Activated naive CD8-positive, alpha-beta T cell treated with anti-CD3 and anti-CD28 coated beads for 36 hours (primary cell): ENCODE measurements around the gene RPL10A. TPM values are rescaled to one million over a fixed set of nuclear protein-coding genes. Genes with fewer than 3 reads are reported as not detected.
"Not testable (repeated sequence)": the region's sequence is repeated elsewhere in the genome, so short reads cannot be mapped to it uniquely, and the experiment has no call there.

Experiments used
- DNase-seq: peaks from one replicate; pipeline ENCODE4 v3.0.0; 2021
- H3K27ac Mint-ChIP-seq: one replicate; pipeline ENCODE4 v1.8.0; 2022; ENCODE audit warnings: mild to moderate bottlenecking, moderate library complexity, mixed read lengths
- H3K27me3 Mint-ChIP-seq: one replicate; pipeline ENCODE4 v1.8.0; 2022; ENCODE audit warnings: mild to moderate bottlenecking, mixed read lengths
- H3K36me3 Mint-ChIP-seq: one replicate; pipeline ENCODE4 v1.8.0; 2021; ENCODE audit warnings: mild to moderate bottlenecking, mixed read lengths
- H3K4me1 Mint-ChIP-seq: one replicate; pipeline ENCODE4 v1.8.0; 2021; ENCODE audit warnings: mixed read lengths
- H3K4me3 Mint-ChIP-seq: one replicate; pipeline ENCODE4 v1.8.0; 2022; ENCODE audit warnings: mild to moderate bottlenecking, moderate library complexity, mixed read lengths
- H3K9me3 Mint-ChIP-seq: one replicate; pipeline ENCODE4 v1.8.0; 2022; ENCODE audit warnings: mixed read lengths
- total RNA-seq, 2 experiments: library from RNA; stranded (reverse); gene quantifications; one replicate each; pipeline ENCODE4 v1.2.3, GENCODE V29; 2021

Gene RPL10A
- 1,000 to 10,000 TPM; 2,227 to 2,291 TPM for total RNA-seq

DNA sequence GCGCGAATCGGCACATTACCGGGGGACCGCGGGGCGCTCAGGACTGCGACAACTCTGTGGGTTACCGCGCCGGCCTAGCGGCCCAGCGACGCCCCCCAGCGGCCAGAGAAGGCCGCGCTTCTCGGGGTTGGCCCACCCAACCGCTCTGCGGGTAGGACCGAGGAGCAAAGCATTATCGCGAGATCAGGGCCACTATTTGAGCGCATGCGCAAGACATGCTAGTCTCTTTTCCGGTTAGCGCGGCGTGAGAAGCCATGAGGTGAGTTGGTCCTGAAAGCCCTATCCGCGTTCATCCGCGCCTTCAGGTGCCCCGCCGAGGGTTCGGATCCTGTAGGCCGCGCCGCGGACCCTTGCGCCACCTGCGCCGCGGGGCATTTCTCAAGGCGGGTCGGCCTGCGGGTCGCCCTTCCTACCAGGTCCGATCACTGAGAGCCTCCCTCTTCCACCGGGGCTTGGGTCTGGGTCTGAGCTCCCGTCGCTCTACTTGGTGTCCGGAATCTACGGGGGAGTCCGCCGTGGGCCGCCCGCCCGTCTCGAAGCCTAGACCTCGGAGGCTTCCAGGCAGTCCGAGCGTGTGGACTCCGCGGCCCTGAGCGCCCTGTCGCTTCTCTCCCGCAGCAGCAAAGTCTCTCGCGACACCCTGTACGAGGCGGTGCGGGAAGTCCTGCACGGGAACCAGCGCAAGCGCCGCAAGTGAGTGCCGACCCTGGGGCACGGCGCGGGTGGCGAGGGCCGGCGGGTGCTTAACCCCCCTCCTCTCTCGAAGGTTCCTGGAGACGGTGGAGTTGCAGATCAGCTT, at the start of gene RPL10A:
Gene RPL10A, plus strand, starts transcription at position 221 of the 799 bp plus-strand sequence. Its CDS starts 34 bp downstream, at position 255.
- Mint-ChIP-seq H3K36me3 (peaks cover 70% of the 10 kb centered on the region), H3K27ac (peak within 1 kb of the TSS; percentile 97), H3K9me3 (peaks cover 1% of the 10 kb centered on the region), H3K4me3 (peak within 1 kb of the TSS; percentile 98), H3K4me1 (peaks cover 40% of the 10 kb centered on the region), H3K27me3 (peaks cover 19% of the 10 kb centered on the region)
- DNase-seq: peak; percentile 94

DNA sequence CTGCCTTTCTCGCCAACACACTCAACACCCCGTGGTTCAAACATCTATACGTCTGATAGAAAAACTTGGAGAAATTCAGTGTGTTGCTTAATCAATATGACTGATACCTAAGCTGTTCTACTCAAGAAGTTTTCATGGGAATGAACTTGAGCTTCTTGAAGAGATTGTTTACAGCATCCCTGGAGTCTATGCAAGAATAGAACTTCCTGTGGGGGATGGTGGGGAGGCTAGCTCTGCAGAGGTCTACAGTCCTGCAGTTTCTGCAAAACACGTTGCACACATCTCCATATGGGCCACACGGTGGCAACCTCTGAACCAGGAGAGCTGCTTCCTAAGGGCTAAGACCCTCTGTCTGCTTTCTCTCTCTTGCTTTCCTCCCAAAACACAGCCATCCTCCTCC, 48.8 kb upstream of the RPL10A start:
- DNase-seq: no peak
- Mint-ChIP-seq H3K36me3 (peaks cover 25% of the 10 kb centered on the region), H3K9me3 (no peaks in the 10 kb centered on the region), H3K4me1 (peaks cover 28% of the 10 kb centered on the region), H3K27me3 (no peaks in the 10 kb centered on the region), H3K27ac (peak overlapping the region; percentile 10), H3K4me3 (no peak overlapping the region)

DNA sequence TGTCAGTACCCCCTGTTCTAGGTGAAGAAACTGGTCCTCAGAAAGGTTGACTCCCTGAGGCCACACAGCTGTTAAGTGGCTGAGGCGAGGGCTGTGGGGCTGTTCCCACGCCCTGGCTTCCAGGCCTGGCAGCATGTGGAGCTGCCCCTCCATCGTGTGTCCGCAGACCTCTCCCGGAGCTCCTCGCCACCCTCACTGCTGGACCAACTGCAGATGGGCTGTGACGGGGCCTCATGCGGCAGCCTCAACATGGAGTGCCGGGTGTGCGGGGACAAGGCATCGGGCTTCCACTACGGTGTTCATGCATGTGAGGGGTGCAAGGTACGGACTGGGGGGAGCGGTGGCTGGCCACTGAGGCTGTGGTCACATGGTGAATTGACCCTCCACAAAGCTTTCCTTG, 48.2 kb upstream of the RPL10A start:
- Mint-ChIP-seq H3K27ac (no peak overlapping the region), H3K36me3 (peaks cover 27% of the 10 kb centered on the region), H3K9me3 (no peaks in the 10 kb centered on the region), H3K4me1 (peaks cover 26% of the 10 kb centered on the region), H3K4me3 (no peak overlapping the region), H3K27me3 (no peaks in the 10 kb centered on the region)
- no peak for DNase-seq

DNA sequence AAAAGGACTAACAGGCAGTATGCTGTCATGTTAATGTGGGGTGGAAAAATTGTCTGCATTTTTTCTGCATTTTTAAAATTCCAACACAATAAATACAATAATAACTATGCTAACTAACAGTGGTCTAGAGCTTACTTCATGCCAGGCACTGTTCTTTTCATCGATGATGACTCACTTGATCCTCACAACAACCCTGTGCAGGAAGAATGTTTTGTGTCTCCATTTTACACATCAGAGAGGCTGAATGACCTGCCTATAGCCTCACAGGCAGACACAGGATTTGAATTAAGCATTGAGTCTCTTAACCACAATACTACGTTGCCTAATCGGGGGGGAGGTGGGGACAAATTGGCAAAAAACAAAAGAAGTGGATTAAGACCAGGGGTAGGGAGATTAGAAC, 42.9 kb upstream of the RPL10A start:
- DNase-seq: no peak
- Mint-ChIP-seq H3K4me1 (no peaks in the 10 kb centered on the region), H3K36me3 (peaks cover 30% of the 10 kb centered on the region), H3K27ac (no peak overlapping the region), H3K9me3 (peaks cover 15% of the 10 kb centered on the region), H3K27me3 (no peaks in the 10 kb centered on the region), H3K4me3 (no peak overlapping the region)

DNA sequence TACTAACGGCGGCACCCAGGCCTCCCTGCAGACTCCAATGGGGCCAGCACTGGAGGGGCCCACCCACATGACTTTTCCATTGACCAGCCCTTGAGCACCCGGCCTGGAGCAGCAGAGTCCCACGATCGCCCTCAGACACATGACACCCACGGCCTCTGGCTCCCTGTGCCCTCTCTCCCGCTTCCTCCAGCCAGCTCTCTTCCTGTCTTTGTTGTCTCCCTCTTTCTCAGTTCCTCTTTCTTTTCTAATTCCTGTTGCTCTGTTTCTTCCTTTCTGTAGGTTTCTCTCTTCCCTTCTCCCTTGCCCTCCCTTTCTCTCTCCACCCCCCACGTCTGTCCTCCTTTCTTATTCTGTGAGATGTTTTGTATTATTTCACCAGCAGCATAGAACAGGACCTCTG, 42.1 kb upstream of the RPL10A start:
- Mint-ChIP-seq H3K27me3 (no peaks in the 10 kb centered on the region), H3K9me3 (peaks cover 15% of the 10 kb centered on the region), H3K4me1 (no peaks in the 10 kb centered on the region), H3K4me3 (no peak overlapping the region), H3K36me3 (peaks cover 29% of the 10 kb centered on the region), H3K27ac (peak overlapping the region; percentile 4)
- DNase-seq: no peak

DNA sequence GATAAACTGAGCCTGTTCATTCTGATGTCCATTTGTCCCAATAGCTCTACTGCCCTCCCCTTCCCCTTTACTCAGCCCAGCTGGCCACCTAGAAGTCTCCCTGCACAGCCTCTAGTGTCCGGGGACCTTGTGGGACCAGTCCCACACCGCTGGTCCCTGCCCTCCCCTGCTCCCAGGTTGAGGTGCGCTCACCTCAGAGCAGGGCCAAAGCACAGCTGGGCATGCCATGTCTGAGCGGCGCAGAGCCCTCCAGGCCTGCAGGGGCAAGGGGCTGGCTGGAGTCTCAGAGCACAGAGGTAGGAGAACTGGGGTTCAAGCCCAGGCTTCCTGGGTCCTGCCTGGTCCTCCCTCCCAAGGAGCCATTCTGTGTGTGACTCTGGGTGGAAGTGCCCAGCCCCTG, 40.8 kb upstream of the RPL10A start:
- peaks cover 29% of the 10 kb centered on the region for H3K36me3 Mint-ChIP-seq
- H3K4me1 Mint-ChIP-seq: no peaks in the 10 kb centered on the region
- no peak for DNase-seq
- no peaks in the 10 kb centered on the region for H3K27me3 Mint-ChIP-seq
- H3K27ac Mint-ChIP-seq: no peak overlapping the region
- H3K9me3 Mint-ChIP-seq: peaks cover 15% of the 10 kb centered on the region
- no peak overlapping the region for H3K4me3 Mint-ChIP-seq

DNA sequence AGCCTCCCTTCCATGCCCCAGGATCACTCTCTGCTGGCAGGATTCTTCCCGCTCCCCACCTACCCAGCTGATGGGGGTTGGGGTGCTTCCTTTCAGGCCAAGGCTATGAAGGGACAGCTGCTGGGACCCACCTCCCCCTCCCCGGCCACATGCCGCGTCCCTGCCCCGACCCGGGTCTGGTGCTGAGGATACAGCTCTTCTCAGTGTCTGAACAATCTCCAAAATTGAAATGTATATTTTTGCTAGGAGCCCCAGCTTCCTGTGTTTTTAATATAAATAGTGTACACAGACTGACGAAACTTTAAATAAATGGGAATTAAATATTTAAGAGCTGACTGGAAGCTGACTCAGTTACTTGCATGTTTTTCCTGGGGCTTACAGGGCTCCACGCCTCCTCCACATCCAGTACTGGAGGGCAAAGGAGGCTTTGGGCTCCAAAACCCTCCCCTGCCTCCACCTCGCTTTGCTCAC, 40.3 kb upstream of the RPL10A start:
- Mint-ChIP-seq H3K4me3 (no peak overlapping the region), H3K36me3 (peaks cover 29% of the 10 kb centered on the region), H3K4me1 (no peaks in the 10 kb centered on the region), H3K9me3 (peaks cover 15% of the 10 kb centered on the region), H3K27ac (no peak overlapping the region), H3K27me3 (no peaks in the 10 kb centered on the region)
- no peak for DNase-seq

DNA sequence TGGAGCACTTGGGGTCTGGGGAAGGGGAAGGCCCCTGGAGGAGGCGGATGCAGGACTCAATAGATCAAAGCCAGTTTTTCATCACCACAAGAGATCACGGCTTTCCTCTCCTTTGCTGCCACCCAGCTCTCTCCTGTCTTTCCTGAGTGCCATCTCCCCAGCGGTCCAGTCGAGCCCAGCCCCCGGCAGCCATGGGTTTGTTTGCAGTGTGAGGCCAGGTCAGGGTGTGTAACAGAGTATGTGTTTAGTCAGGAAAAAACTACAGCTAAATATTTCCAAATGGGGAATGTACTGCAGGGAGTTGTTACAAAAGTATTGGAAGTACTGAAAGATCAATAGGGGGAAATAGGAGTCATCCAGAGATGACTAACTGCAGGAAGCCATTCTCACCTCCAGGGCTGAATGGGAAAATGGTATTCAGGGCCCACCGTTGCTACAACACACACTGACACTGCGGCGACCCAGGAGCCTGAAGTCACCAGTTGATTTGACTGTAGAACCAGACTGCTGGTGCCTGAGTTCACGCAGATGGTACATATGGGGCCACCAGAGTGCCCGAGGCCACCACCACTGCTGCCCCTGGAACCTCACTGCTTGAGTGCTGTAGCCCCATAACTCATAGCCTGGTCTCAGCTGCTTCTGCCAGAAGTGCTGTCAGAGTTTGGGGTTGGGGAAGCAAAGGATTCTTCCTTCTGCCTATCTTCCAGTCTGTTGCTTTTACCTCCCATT, 39.6 kb upstream of the RPL10A start:
- DNase-seq: no peak
- no peak overlapping the region for H3K27ac Mint-ChIP-seq
- H3K36me3 Mint-ChIP-seq: peaks cover 29% of the 10 kb centered on the region
- no peaks in the 10 kb centered on the region for H3K27me3 Mint-ChIP-seq
- no peaks in the 10 kb centered on the region for H3K4me1 Mint-ChIP-seq
- peaks cover 15% of the 10 kb centered on the region for H3K9me3 Mint-ChIP-seq
- no peak overlapping the region for H3K4me3 Mint-ChIP-seq

DNA sequence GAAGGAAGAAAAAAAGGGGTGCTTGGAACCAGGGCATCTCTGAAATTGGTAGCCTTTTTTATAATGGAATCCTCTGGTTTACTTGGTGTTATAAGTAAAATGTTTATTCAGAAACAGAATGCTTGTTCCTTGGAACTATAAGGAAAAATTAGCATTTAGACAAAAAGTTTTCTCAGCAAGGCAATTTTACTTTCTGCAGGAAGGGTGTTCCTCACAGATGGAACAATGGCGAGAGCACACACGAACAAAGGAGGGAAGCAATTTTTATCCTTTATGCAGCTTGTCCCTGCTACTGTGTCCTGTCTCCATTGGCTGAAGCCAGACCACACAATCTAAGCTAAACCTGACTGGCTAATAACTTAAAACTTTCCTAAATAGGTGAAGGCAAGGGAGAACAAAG, 38.7 kb upstream of the RPL10A start:
- Mint-ChIP-seq H3K27me3 (no peaks in the 10 kb centered on the region), H3K27ac (no peak overlapping the region), H3K9me3 (peaks cover 15% of the 10 kb centered on the region), H3K36me3 (peaks cover 29% of the 10 kb centered on the region), H3K4me3 (no peak overlapping the region), H3K4me1 (no peaks in the 10 kb centered on the region)
- no peak for DNase-seq

DNA sequence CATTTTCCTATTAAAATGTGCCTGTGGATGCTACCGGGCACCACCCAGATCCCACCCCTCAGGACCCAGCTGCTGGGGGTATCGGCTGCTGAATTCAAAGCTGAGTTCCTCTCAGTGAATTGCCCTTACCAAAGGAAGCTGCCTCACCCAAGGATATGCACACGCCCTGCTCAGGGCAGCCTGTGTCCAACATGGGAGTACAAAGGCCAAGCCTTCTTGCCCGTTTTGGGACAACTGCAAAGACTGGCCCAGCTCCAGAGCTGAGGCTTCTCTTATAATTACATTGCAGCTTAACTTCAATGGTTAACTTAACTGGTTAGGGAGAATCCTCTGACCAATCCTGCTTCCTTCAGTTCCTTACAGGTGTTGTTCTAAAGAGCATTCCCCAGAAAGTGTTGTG, 35.9 kb upstream of the RPL10A start:
- Mint-ChIP-seq H3K4me3 (no peak overlapping the region), H3K9me3 (peaks cover 15% of the 10 kb centered on the region), H3K36me3 (peaks cover 17% of the 10 kb centered on the region), H3K27ac (no peak overlapping the region), H3K4me1 (no peaks in the 10 kb centered on the region), H3K27me3 (no peaks in the 10 kb centered on the region)
- no peak for DNase-seq

DNA sequence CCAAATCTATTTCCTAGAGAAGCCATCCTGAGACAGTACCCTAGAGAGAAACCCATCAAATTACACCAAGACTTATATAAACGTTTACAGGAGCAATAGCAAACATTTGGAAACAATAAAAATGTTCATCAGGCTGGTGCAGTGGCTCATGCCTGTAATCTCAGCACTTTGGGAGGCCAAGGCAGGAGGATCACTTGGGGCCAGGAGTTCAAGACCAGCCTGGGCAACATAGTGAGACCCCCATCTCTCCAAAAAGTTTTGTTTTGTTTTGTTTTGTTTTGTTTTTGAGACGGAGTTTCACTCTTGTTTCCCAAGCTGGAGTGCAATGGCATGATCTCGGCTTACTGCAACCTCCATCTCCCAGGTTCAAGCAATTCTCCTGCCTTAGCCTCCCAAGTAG, 35.5 kb upstream of the RPL10A start:
- Mint-ChIP-seq H3K9me3 (peaks cover 15% of the 10 kb centered on the region), H3K36me3 (peaks cover 17% of the 10 kb centered on the region)
- H3K4me1 Mint-ChIP-seq, H3K4me3 Mint-ChIP-seq, H3K27ac Mint-ChIP-seq, DNase-seq, H3K27me3 Mint-ChIP-seq: not testable (repeated sequence)

DNA sequence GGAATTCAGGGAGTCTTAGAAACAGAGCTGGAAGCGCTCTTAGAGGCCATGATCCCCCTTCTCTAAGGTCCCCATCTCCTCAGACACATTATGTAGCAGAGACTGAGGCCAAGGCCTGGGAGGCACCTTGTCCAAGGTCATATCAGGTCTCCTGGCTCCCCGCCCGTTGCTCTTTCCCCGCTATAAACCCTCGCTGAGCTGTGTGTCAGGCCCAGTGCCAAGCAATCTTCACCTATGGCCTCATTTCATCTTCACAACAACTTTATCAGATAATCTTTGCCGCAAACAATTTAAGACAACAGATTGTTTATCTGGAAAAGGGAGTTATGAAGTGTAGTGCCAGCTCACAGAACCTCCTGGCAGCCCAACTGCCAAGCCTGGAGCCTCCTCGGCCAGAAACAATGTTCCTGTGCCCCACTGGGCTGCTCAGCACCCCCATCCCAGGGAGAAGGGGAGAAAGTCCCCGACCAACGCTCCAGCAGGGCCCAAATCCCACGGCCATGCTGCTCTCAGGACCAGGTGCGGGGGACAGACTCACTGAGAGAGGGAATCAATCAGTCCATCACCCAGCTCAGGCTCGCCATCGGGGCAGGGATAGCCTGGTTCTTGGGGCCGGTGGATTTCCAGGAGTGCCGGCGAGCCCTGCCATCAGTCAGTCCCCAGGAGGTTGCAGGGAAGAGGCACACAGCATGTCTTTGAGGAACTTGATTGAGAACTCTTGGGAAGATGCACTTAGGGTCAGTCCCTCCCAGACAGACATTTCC, 32.9 kb upstream of the RPL10A start:
- Mint-ChIP-seq H3K27me3 (no peaks in the 10 kb centered on the region), H3K4me1 (no peaks in the 10 kb centered on the region), H3K27ac (no peak overlapping the region), H3K9me3 (no peaks in the 10 kb centered on the region), H3K36me3 (no peaks in the 10 kb centered on the region), H3K4me3 (no peak overlapping the region)
- DNase-seq: no peak

DNA sequence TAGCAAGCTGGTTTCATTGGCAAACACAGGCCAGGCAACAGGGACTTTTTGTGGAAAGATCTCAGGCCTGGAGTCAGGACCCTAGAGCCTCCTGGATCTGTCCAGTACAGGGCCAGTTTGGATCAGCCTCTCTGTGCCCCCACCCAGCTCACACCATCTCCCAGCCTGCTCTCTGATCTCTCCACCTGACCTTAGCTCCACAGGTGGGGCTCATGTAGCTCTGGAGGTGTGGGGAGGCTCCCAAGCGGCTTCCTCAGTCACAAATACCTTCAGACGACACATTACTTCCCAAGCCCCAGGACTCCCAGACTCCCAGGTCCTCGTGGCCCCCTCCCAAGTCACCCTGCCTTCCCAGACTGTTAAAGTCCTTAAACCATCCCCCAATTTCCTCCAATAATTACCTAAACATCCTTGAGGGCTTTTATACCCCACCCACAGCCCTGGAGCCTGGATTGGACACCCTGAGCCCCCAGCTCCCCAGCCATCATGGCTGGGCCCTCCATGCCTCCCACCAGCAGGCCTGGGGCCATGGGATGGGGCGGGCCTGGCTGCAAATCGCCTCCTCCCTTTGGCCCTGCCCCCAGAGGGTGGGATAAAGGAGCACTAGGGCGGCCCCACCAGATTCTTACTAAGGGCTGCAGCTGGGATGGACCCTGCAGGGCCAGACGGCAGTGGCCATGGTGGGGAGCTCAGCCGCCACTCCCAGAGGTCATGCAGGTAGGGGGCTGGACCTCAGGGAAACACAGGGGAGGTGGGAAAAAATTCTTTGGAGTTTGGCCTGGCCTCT, 31.9 kb upstream of the RPL10A start:
- H3K4me3 Mint-ChIP-seq: no peak overlapping the region
- H3K36me3 Mint-ChIP-seq: no peaks in the 10 kb centered on the region
- no peak overlapping the region for H3K27ac Mint-ChIP-seq
- no peaks in the 10 kb centered on the region for H3K9me3 Mint-ChIP-seq
- DNase-seq: no peak
- H3K4me1 Mint-ChIP-seq: no peaks in the 10 kb centered on the region
- no peaks in the 10 kb centered on the region for H3K27me3 Mint-ChIP-seq

DNA sequence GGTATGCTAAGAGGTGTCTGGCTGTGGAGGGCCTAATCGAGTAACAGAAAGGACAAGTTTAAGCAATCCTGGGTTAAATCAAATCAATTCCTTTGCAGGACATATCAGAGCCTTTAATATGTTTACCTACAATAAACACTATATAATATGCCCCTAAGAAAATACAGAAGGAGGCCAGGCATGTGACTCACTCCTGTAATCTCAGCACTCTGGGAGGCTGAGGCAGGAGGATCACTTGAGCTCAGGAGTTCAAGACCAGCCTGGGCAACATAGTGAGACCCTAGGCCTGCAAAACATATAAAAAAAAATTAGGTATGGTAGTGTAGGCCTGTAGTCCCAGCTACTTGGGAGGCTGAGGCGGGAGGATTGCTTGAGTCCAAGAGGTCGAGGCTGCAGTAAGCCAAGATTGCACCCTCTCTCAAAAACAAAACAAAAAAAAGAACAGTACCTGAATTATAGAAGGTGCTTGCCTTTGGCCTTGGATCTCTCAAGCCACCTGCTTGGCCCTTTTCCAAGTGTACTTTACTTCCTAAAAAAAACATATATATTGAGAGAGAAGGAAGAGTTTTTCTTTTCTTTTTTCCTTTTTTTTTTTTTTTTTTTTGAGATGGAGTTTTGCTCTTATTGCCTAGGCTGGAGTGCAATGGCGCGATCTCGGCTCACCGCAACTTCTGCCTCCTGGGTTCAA, 29.7 kb upstream of the RPL10A start:
- not testable (repeated sequence) for H3K27me3 Mint-ChIP-seq, H3K4me1 Mint-ChIP-seq, H3K4me3 Mint-ChIP-seq, DNase-seq, H3K9me3 Mint-ChIP-seq, H3K27ac Mint-ChIP-seq, H3K36me3 Mint-ChIP-seq
